DND-41 (cell line): ENCODE data around the gene MICALL2.

Source experiments
- CTCF ChIP-seq: IDR thresholded peaks from 2 replicates; pipeline ENCODE4 v1.5.1; 2012; ENCODE audit warnings: borderline replicate concordance, low read length, moderate library complexity, mild to moderate bottlenecking; ENCODE audit not compliant: poor library complexity, severe bottlenecking; ENCODE audit errors: extremely low read depth
- EZH2 ChIP-seq: IDR thresholded peaks from 3 replicates; pipeline ENCODE4 v1.6.1; 2012; ENCODE audit warnings: borderline replicate concordance, low read depth, mild to moderate bottlenecking, moderate library complexity, low read length, inconsistent platforms; ENCODE audit not compliant: severe bottlenecking

GRCh38 chr7:1489336-1489735 lies 30.1 kb upstream of the MICALL2 start:
- TF ChIP-seq CTCF (no peak), EZH2 (no peak)
